HEK293 (cell line): ENCODE data around the gene TOR4A.

Source experiments
- CTCF ChIA-PET: fragments of 350-600 bp; formaldehyde crosslinking; extraction: SDS; loops from one replicate; lab custom pipeline; 2021; ENCODE audit warnings: antibody characterized with exemption; lab: Yijun Ruan, JAX
- POLR2A ChIA-PET: fragments of 300-600 bp; formaldehyde crosslinking; extraction: SDS; loops from one replicate; lab custom pipeline; 2020; ENCODE audit warnings: antibody characterized with exemption, inconsistent platforms; lab: Yijun Ruan, JAX
- H3K27ac ChIP-seq: fragments of 200-500 bp; sonication (Bioruptor generic); 2 replicates; pipeline ENCODE4 v1.5.1; 2014; ENCODE audit warnings: low read depth, low read length, control low read depth, inconsistent platforms; ENCODE audit errors: extremely low read depth
- H3K36me3 ChIP-seq, 2 experiments: fragments of 200-500 bp in 1 of 2; sonication (Bioruptor generic) in 1 of 2; 1 replicate in 1 of 2; 2 replicates in 1 of 2; pipeline ENCODE4 v1.5.1; 2014 to 2017; ENCODE audit warnings: inconsistent platforms in 2 of 2, low read length in 2 of 2; ENCODE audit not compliant: control insufficient read depth in 2 of 2, insufficient read depth in 1 of 2
- H3K4me1 ChIP-seq: fragments of 200-500 bp; sonication (Bioruptor generic); 2 replicates; pipeline ENCODE4 v1.5.1; 2014; ENCODE audit warnings: mild to moderate bottlenecking, low read length, inconsistent platforms; ENCODE audit not compliant: control insufficient read depth, insufficient read depth
- H3K4me3 ChIP-seq: 2 replicates; pipeline ENCODE4 v1.5.1; 2011; ENCODE audit warnings: low read depth, mild to moderate bottlenecking, control low read depth, low read length, moderate library complexity
- H3K9me3 ChIP-seq: fragments of 200-500 bp; sonication (Bioruptor generic); 2 replicates; pipeline ENCODE4 v1.5.1; 2014; ENCODE audit warnings: low read depth, low read length, inconsistent platforms; ENCODE audit not compliant: control insufficient read depth, insufficient read depth
- ELK4 ChIP-seq: IDR thresholded peaks from 2 replicates; pipeline ENCODE4 v1.6.1; 2011; ENCODE audit warnings: mild to moderate bottlenecking, low read depth, low read length, borderline replicate concordance
- GLIS1 ChIP-seq: fragments of 450-650 bp; formaldehyde crosslinking; IDR thresholded peaks from 2 replicates; pipeline ENCODE4 v1.5.1; 2016; ENCODE audit warnings: missing biosample characterization, missing genetic modification characterization
- GLIS2 ChIP-seq: fragments of 450-650 bp; formaldehyde crosslinking; IDR thresholded peaks from 2 replicates; pipeline ENCODE4 v1.5.1; 2016; ENCODE audit warnings: missing biosample characterization, missing genetic modification characterization
- KLF1 ChIP-seq: fragments of 450-650 bp; formaldehyde crosslinking; IDR thresholded peaks from 2 replicates; pipeline ENCODE4 v1.5.1; 2016; ENCODE audit warnings: missing biosample characterization, missing genetic modification characterization
- KLF7 ChIP-seq: fragments of 450-650 bp; formaldehyde crosslinking; IDR thresholded peaks from 2 replicates; pipeline ENCODE4 v1.5.1; 2016; ENCODE audit warnings: missing biosample characterization, missing genetic modification characterization, borderline replicate concordance
- KLF8 ChIP-seq: fragments of 450-650 bp; formaldehyde crosslinking; IDR thresholded peaks from 2 replicates; pipeline ENCODE4 v1.5.1; 2016; ENCODE audit warnings: missing biosample characterization, missing genetic modification characterization
- KLF9 ChIP-seq: fragments of 450-650 bp; formaldehyde crosslinking; IDR thresholded peaks from 2 replicates; pipeline ENCODE4 v1.5.1; 2016; ENCODE audit warnings: missing biosample characterization, missing genetic modification characterization, low read depth
- OSR2 ChIP-seq: fragments of 450-650 bp; formaldehyde crosslinking; IDR thresholded peaks from 2 replicates; pipeline ENCODE4 v1.5.1; 2016; ENCODE audit warnings: missing biosample characterization, missing genetic modification characterization
- SCRT1 ChIP-seq: fragments of 450-650 bp; formaldehyde crosslinking; IDR thresholded peaks from 2 replicates; pipeline ENCODE4 v1.5.1; 2016; ENCODE audit warnings: missing biosample characterization, missing genetic modification characterization, borderline replicate concordance
- SP2 ChIP-seq: fragments of 450-650 bp; formaldehyde crosslinking; IDR thresholded peaks from 2 replicates; pipeline ENCODE4 v1.5.1; 2016; ENCODE audit warnings: missing biosample characterization, missing genetic modification characterization
- TCF7L2 ChIP-seq: IDR thresholded peaks from 2 replicates; pipeline ENCODE4 v1.6.1; 2011; ENCODE audit warnings: low read depth, mild to moderate bottlenecking, inconsistent platforms, low read length, moderate library complexity, borderline replicate concordance
- WT1 ChIP-seq: fragments of 450-650 bp; formaldehyde crosslinking; IDR thresholded peaks from 2 replicates; pipeline ENCODE4 v1.5.1; 2016; ENCODE audit warnings: missing biosample characterization, missing genetic modification characterization
- ZBTB17 ChIP-seq: fragments of 450-650 bp; formaldehyde crosslinking; IDR thresholded peaks from 2 replicates; pipeline ENCODE4 v1.5.1; 2016; ENCODE audit warnings: missing biosample characterization, missing genetic modification characterization
- ZBTB20 ChIP-seq: fragments of 450-650 bp; formaldehyde crosslinking; IDR thresholded peaks from 2 replicates; pipeline ENCODE4 v1.5.1; 2016; ENCODE audit warnings: missing biosample characterization, missing genetic modification characterization
- ZEB2 ChIP-seq: fragments of 450-650 bp; formaldehyde crosslinking; IDR thresholded peaks from 2 replicates; pipeline ENCODE4 v1.5.1; 2016; ENCODE audit warnings: missing biosample characterization, missing genetic modification characterization
- ZFP3 ChIP-seq: fragments of 450-650 bp; formaldehyde crosslinking; IDR thresholded peaks from 2 replicates; pipeline ENCODE4 v1.5.1; 2016; ENCODE audit warnings: low read depth, missing biosample characterization, missing genetic modification characterization
- ZNF10 ChIP-seq: fragments of 450-650 bp; formaldehyde crosslinking; IDR thresholded peaks from 2 replicates; pipeline ENCODE4 v1.5.1; 2017; ENCODE audit warnings: missing biosample characterization, missing genetic modification characterization
- ZNF16 ChIP-seq: fragments of 450-650 bp; formaldehyde crosslinking; IDR thresholded peaks from 2 replicates; pipeline ENCODE4 v1.5.1; 2016; ENCODE audit warnings: low read depth, missing biosample characterization, missing genetic modification characterization
- ZNF221 ChIP-seq: fragments of 450-650 bp; formaldehyde crosslinking; IDR thresholded peaks from 2 replicates; pipeline ENCODE4 v1.5.1; 2017; ENCODE audit warnings: missing biosample characterization, missing genetic modification characterization, borderline replicate concordance
- ZNF335 ChIP-seq: fragments of 450-650 bp; formaldehyde crosslinking; conservative IDR thresholded peaks from 2 replicates; pipeline ENCODE4 v1.5.1; 2016; ENCODE audit warnings: missing biosample characterization, missing genetic modification characterization
- ZNF341 ChIP-seq: fragments of 450-650 bp; formaldehyde crosslinking; IDR thresholded peaks from 2 replicates; pipeline ENCODE4; 2016; ENCODE audit warnings: low read depth, missing biosample characterization, missing genetic modification characterization
- ZNF529 ChIP-seq: fragments of 450-650 bp; formaldehyde crosslinking; IDR thresholded peaks from 2 replicates; pipeline ENCODE4 v1.5.1; 2017; ENCODE audit warnings: missing genetic modification characterization, missing biosample characterization; ENCODE audit not compliant: insufficient replicate concordance
- ZNF530 ChIP-seq: fragments of 450-650 bp; formaldehyde crosslinking; IDR thresholded peaks from 2 replicates; pipeline ENCODE4 v1.5.1; 2016; ENCODE audit warnings: low read depth, missing biosample characterization, missing genetic modification characterization
- ZNF558 ChIP-seq: fragments of 450-650 bp; formaldehyde crosslinking; IDR thresholded peaks from 2 replicates; pipeline ENCODE4 v1.5.1; 2016; ENCODE audit warnings: missing biosample characterization, missing genetic modification characterization
- ZNF561 ChIP-seq: fragments of 450-650 bp; IDR thresholded peaks from 2 replicates; pipeline ENCODE4 v1.5.1; 2018; ENCODE audit warnings: missing biosample characterization, missing genetic modification characterization, borderline replicate concordance
- ZNF660 ChIP-seq: fragments of 450-650 bp; IDR thresholded peaks from 2 replicates; pipeline ENCODE4 v1.5.1; 2018; ENCODE audit warnings: missing biosample characterization, mild to moderate bottlenecking, missing genetic modification characterization
- ZNF670 ChIP-seq: fragments of 450-650 bp; formaldehyde crosslinking; IDR thresholded peaks from 2 replicates; pipeline ENCODE4 v1.5.1; 2016; ENCODE audit warnings: missing biosample characterization, missing genetic modification characterization, low read depth
- ZNF747 ChIP-seq: fragments of 450-650 bp; formaldehyde crosslinking; IDR thresholded peaks from 2 replicates; pipeline ENCODE4 v1.5.1; 2016; ENCODE audit warnings: missing biosample characterization, missing genetic modification characterization
- ZNF768 ChIP-seq: fragments of 450-650 bp; formaldehyde crosslinking; IDR thresholded peaks from 2 replicates; pipeline ENCODE4 v1.5.1; 2018; ENCODE audit warnings: missing biosample characterization, mild to moderate bottlenecking, missing genetic modification characterization
- ZNF830 ChIP-seq: fragments of 450-650 bp; IDR thresholded peaks from 2 replicates; pipeline ENCODE4 v1.5.0; 2018; ENCODE audit warnings: missing biosample characterization, missing genetic modification characterization, low read depth, mild to moderate bottlenecking, moderate library complexity
- ZNF843 ChIP-seq: fragments of 450-650 bp; formaldehyde crosslinking; IDR thresholded peaks from 2 replicates; pipeline ENCODE4 v1.5.1; 2016; ENCODE audit warnings: missing biosample characterization, missing genetic modification characterization
- ZSCAN16 ChIP-seq: fragments of 450-650 bp; formaldehyde crosslinking; IDR thresholded peaks from 2 replicates; pipeline ENCODE4 v1.5.1; 2016; ENCODE audit warnings: missing biosample characterization, missing genetic modification characterization
- ZXDB ChIP-seq: fragments of 450-650 bp; formaldehyde crosslinking; IDR thresholded peaks from 2 replicates; pipeline ENCODE4 v1.5.1; 2016; ENCODE audit warnings: missing biosample characterization, missing genetic modification characterization
- TF ChIP-seq, protein P1 (sequence below): fragments of 450-650 bp; formaldehyde crosslinking; IDR thresholded peaks from 2 replicates; pipeline ENCODE4 v1.5.1; 2016; ENCODE audit warnings: missing biosample characterization, missing genetic modification characterization

The TOR4A gene

GRCh38 chr9:137303151-137303892 is 25.8 kb downstream of the TOR4A start (continued):
- TF ChIP-seq ZBTB20 (tag by site-specific recombination): peak; percentile 53; the same call in 1 of the 2 replicates
- TF ChIP-seq GLIS2: peak; percentile 70
- 0 out of 2 replicates have a peak, but pooled peaks have one; percentile 3 for TF ChIP-seq OSR2 (tag by site-specific recombination)
- TF ChIP-seq ZNF341: peak; percentile 29; the same call in 1 of the 2 replicates
- TF ChIP-seq ZNF529: no peak
- TF ChIP-seq ZNF843 (tag by site-specific recombination): peak; percentile 36; the same call in 1 of the 2 replicates
- TF ChIP-seq ZNF530 (tag by site-specific recombination): no peak
- TF ChIP-seq ZNF558 (tag by site-specific recombination): no peak
- TF ChIP-seq ZEB2 (tag by site-specific recombination): peak; percentile 52; the same call in 1 of the 2 replicates
- peak; percentile 51 for TF ChIP-seq ZNF561 (tag by site-specific recombination)
- peak; percentile 100 for TF ChIP-seq ZNF335
- peak; percentile 83 for TF ChIP-seq ZNF10 (tag by site-specific recombination)
- TF ChIP-seq ZBTB17 (tag by site-specific recombination): peak; percentile 45; the same call in 1 of the 2 replicates
- TF ChIP-seq ZNF660 (tag by site-specific recombination): 0 out of 2 replicates have a peak, but pooled peaks have one; percentile 17
- TF ChIP-seq TCF7L2: no peak
- no peak for TF ChIP-seq ZXDB (tag by site-specific recombination)
- TF ChIP-seq SCRT1: no peak
- TF ChIP-seq ZNF670: no peak
- TF ChIP-seq KLF9 (tag by site-specific recombination): peak; percentile 69
- TF ChIP-seq SP2: peak; percentile 46
- TF ChIP-seq ELK4: no peak
- TF ChIP-seq KLF8 (tag by site-specific recombination): 0 out of 2 replicates have a peak, but pooled peaks have one; percentile 30
- no peak for TF ChIP-seq ZNF221 (tag by site-specific recombination)
- peak; percentile 62 for TF ChIP-seq KLF1 (tag by site-specific recombination)
- TF ChIP-seq ZNF830: no peak
- peak; percentile 44 for TF ChIP-seq GLIS1 (tag by site-specific recombination)
- TF ChIP-seq KLF7 (tag by site-specific recombination): no peak
- TF ChIP-seq WT1: 0 out of 2 replicates have a peak, but pooled peaks have one; percentile 31
- no peak for TF ChIP-seq ZFP3 (tag by site-specific recombination)
- no peak for TF ChIP-seq ZNF16 (tag by site-specific recombination)

GRCh38 chr9:137303893-137304382 is 26.4 kb downstream of the TOR4A start:
- CTCF ChIA-PET: interaction anchor here (1.1 to 3.5 kb wide), 2 partner anchors 17 to 34 kb away, joined by 3 to 15 read pairs; no protein-coding TSS in a partner anchor
- Histone ChIP-seq H3K27ac (no peak overlapping the region), H3K4me3 (no peak overlapping the region), H3K4me1 (peaks cover 13% of the 10 kb centered on the region), H3K36me3 (no peaks in the 10 kb centered on the region), H3K9me3 (no peaks in the 10 kb centered on the region)
- TF ChIP-seq ZNF747 (tag by site-specific recombination) (no peak), ZNF768 (tag by site-specific recombination) (0 out of 2 replicates have a peak, but pooled peaks have one; percentile 39), ZSCAN16 (tag by site-specific recombination) (0 out of 2 replicates have a peak, but pooled peaks have one; percentile 51)
- TF ChIP-seq, protein P1, sequence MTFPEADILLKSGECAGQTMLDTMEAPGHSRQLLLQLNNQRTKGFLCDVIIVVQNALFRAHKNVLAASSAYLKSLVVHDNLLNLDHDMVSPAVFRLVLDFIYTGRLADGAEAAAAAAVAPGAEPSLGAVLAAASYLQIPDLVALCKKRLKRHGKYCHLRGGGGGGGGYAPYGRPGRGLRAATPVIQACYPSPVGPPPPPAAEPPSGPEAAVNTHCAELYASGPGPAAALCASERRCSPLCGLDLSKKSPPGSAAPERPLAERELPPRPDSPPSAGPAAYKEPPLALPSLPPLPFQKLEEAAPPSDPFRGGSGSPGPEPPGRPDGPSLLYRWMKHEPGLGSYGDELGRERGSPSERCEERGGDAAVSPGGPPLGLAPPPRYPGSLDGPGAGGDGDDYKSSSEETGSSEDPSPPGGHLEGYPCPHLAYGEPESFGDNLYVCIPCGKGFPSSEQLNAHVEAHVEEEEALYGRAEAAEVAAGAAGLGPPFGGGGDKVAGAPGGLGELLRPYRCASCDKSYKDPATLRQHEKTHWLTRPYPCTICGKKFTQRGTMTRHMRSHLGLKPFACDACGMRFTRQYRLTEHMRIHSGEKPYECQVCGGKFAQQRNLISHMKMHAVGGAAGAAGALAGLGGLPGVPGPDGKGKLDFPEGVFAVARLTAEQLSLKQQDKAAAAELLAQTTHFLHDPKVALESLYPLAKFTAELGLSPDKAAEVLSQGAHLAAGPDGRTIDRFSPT (tag by site-specific recombination): peak; percentile 70; the same call in 1 of the 2 replicates
- POLR2A ChIA-PET: interaction anchor here (0.7 to 2.7 kb wide), 3 partner anchors 10 to 119 kb away, joined by 3 to 25 read pairs (median 4); partner anchors contain the start of genes EXD3 and NOXA1
